HG02763 (cell line): ENCODE data around the gene RPL26.

Experiments
- ATAC-seq: cut with Tn5 transposase; IDR thresholded peaks from one replicate; pipeline ENCODE4 v1.9.1; 2021; ENCODE audit warnings: mild to moderate bottlenecking, moderate library complexity; ENCODE audit not compliant: unreplicated experiment

The RPL26 gene

DNA sequence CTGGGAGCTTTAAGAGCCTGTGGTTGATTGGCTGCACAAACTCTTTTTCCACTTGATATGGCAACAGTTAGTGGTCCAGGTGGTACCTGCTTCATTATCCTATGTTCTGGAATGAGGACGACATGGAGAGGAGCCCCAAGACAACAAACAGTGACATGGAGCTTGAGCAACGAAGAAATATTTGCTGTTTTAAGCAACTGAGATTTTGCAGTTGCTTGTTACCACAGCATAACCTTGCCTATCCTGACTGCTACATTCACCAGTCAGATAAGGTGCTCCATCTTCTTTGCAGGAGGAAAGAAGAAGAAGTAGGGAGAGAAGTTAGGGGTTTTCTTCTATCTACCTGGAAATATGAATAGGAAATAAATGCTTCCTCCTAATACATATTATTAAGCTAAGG is 50.9 kb downstream of the RPL26 start:
- ATAC-seq = no peak
